Germinal center (tissue), 1 donor: Measurements from ENCODE around the gene NKTR.

Experiments
- DNase-seq: peaks from one replicate; pipeline ENCODE4 v3.0.0; 2012; ENCODE audit warnings: mixed read lengths, low spot score

NKTR gene

GRCh38 chr3:42662037-42662812, 61.7 kb downstream of the NKTR start:
- DNase-seq = no peak

DNA sequence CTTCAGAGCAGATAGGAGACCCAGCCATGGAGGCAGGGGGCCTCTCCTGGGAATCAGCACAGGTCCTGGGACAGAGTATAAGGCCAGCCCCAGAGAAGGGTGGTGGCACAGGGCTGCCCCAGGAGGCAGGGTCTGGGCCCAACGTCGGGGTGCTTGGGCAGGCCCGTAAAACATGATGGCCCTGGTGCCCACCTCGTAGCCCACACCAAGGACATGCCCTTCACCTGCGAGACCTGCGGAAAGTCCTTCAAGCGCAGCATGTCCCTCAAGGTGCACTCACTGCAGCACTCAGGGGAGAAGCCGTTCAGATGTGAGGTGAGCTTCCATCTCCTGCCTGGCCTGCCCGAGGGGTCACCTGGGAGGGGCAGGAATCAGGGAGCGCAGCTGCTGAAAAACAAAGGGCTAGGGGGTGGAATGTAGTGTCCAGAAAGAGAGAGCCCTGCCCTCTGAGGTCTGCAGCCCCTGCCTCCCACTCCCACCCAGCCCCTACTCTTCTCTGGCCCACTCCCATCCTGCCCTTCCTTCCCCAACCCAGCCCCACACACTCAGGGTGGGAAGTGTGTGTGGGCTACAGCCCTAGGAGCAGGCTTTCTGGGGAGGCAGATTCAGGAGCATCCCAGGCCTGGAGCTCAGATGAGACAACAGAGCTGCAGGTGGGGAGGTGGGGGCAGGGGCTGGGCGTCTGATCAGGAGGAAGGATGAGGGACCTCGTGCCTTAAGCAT, 62.5 kb downstream of the NKTR start:
- no peak for DNase-seq

DNA sequence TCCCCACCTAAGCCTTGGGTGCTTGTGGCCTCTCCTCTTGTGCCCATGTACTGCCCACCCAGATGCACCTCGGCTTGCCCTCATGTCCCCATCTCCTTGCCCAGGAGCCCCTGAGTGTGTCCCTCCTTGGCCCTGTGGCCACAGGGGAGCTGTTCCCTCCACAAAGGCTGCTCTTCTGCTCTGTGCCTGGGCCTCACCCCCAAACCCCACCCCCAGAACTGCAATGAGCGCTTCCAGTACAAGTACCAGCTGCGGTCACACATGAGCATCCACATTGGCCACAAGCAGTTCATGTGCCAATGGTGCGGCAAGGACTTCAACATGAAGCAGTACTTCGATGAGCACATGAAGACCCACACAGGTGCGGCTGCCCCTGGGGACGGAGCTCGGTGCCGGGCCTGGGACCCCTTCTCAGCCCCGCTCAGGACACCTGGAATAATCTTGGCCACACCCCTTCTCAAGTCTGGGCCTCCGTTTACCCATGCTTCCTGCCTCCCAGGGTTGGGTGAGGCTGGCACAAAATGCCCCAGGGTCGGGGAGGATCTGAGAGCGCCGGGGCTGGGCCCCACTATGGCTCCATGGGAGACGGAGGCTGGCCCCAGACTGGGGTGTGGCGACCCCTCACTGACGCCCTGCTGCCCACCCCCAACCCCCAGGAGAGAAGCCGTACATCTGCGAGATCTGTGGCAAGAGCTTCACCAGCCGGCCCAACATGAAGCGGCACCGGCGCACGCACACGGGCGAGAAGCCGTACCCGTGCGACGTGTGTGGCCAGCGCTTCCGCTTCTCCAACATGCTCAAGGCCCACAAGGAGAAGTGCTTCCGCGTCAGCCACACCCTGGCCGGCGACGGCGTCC, 63.3 kb downstream of the NKTR start:
- peak; percentile 90 for DNase-seq

DNA sequence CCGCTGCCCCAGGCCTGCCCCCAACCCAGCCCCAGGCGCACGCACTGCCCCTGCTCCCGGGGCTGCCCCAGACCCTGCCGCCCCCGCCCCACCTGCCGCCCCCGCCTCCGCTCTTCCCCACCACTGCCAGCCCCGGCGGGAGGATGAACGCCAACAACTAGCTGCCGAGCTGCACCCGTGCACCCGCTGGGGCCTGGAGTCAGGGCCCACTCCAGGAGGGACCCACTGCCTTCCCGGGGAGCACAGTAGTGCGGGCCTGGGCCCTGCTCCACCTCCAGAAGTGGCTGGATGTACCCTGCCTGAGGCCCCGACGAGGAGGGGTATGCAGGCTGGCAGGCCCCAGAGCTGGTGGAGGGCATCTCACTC, 63.9 kb downstream of the NKTR start:
- DNase-seq = no peak

GRCh38 chr3:42665050-42665878, 64.8 kb downstream of the NKTR start:
- no peak for DNase-seq

DNA sequence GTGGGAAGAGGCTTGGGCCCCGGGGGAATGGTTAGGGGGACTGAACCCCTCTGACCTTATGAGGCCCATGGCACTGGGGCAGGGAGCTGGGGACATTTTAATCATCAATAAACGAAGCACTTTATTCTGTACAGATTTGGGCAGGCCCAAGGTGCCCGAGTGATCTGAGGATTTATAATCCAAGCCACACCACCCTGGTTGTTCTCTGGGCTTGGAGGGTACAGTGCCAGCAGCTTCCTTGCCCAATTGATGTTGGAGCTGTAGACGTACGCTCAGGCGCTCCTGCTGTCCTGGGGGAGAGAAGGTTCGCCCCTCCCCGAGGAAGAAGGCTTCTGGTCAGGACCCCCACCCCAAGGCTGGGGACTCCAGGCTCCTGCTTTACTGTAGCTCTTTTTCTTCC, 65.5 kb downstream of the NKTR start:
- DNase-seq = no peak

DNA sequence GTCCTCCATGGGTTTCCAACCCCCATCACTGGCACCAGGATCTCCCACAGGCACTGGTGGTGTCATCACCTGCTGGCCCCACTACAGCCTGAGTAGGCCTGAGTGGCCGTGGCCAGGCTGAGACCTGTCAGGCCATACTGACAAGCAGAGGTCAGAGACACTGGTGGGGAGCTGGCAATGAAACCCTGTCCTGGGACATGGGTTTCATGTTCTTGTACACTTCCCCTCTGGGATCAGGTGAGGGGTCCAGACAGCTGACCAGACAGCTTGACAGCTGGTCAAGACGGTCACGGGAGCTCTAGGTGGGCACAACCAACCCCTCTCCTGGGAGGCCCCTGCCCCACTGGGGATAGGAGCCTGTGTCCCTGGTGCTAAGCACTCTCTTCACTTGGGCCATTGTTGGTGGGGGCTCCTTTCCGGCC, 66.1 kb downstream of the NKTR start:
- no peak for DNase-seq

- DNase-seq = no peak
These were observed 66.6 kb downstream of the NKTR start for GRCh38 chr3:42667096-42667522.

GRCh38 chr3:42667523-42668412, 67.3 kb downstream of the NKTR start:
- DNase-seq = no peak

DNA sequence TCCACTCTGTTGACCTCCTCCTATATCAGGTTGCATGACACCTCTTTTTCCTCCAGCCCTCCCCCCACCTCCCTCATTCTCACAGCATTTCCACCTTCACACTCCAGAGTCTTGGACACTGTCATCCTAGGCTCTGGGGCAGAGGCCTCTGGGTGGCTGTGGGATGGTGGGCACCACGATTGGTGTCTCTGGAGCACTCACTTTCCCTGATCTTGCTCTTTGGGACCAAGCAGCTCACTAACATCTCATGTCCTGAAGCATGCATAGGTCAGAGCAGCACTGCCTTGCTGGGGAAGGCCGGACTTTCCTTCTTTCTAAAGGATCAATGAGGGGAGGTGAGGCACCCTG, 67.9 kb downstream of the NKTR start:
- no peak for DNase-seq

DNA sequence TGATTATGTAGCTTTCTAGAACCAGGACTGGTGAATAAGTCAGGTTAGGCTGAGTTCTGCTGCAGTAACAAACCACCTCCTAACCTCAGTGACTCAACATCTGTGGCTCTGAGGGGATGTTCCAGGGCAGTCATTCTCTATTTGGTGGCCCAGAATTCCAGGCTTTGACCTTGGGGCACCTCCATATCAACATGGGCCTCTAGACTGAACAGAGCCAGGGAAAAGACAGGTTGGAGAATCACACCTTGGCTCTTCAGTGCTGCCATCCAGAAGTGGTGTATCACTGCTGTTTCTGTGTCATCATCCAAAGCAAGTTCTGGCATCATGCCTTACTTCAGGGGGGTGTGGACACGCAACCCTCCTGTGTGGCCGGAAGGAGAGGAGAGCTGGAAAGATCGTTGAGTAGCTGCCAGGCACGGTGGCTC, 68.3 kb downstream of the NKTR start:
- DNase-seq = no peak

GRCh38 chr3:42670051-42670576, 69.6 kb downstream of the NKTR start:
- DNase-seq = no peak

- DNase-seq = no peak
These were observed 70.2 kb downstream of the NKTR start for GRCh38 chr3:42670670-42671069.

DNA sequence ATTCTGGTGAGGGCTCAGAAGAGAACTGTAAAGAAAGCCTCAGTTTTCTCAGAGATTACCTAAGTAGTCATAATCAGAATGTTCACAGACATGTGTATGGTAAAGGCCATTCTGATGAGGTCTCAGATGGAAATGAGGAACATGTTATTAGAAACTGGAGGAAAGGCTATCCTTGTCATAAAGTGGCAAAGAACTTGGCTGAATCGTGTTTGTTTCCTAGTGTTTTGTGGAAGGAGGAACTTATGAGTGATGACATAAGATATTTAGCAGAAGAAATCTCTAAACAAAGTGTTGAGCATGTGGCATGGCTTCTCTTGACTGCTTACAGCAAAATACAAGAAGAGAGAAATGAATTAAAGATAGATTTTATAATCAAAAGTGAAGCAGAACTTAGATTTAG, 72.0 kb downstream of the NKTR start:
- no peak for DNase-seq

- no peak for DNase-seq
These were observed 72.6 kb downstream of the NKTR start for GRCh38 chr3:42673082-42673481.

DNA sequence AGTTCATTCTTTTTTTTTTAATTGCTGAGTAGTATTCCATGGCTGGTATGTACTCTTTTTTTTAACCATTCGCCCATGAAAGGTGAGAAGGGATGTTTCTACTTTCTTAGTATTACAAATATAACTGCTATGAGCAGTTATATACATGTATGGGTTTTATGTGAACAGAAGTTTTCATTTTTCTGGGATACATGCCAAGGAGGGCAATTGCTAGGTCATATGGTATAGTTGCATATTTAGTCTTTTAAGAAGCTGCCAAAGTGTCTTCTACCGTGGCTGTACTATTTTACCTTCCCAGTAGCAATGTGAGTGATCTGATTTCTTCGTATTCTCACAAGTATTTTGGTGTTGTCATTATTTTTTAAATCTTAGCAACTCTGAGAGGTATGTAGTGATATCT, 73.7 kb downstream of the NKTR start:
- DNase-seq = no peak

DNA sequence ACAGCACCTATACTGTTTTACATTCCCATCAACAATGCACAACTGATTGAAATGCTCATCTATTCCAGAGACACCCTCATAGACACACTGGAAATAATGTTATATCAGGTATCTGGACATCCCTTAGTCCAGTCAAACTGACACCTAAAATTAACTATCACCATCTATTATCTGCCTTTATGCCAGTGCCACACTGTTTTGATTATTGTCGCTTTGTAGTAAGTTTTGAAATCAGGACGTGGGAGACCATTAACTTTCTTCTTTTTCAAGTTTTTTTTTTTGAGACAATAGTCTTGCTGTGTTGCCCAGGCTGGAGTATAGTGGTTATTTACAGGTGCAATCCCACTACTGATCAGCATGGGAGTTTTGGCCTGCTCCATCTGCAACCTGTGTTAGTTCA, 75.4 kb downstream of the NKTR start:
- no peak for DNase-seq

DNA sequence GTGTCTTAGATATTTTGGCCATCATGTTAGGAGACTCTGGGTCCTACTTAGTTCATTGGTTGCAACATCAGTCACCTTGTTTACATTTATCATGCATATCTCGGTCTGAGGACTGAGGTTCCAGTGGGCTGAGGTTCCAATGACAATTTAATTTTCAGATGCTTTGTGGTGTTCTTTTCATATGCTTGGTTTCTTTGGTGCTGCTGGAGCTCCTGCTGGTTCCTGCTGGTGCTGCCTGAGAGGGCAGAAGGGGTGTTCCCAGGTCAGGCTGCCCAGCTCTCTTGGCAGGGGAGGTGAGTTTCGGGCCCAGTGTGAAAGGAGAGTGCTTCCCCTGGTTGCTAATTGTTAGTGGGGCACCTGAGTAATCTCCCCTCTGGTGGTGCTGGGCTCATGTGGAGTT, 78.0 kb downstream of the NKTR start:
- DNase-seq = no peak

DNA sequence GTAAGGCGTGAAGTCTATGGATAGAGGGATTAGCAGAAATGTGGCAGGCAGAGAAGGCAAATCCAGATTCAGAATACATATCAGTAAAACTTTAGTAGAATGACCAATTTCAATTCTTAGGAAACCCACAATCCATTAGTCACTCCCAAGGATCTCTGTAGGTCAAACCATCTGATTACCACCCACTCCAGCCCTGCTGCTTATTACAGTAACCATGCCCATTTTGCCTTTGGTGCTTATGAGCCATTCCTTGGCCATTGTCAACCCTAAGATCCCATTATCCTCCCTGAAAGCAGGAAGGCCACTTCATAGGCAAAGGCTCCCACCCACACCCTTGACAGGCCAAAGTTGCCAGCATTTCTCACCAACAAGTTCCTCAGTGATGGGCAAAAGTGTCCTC, 79.8 kb downstream of the NKTR start:
- DNase-seq = no peak

DNA sequence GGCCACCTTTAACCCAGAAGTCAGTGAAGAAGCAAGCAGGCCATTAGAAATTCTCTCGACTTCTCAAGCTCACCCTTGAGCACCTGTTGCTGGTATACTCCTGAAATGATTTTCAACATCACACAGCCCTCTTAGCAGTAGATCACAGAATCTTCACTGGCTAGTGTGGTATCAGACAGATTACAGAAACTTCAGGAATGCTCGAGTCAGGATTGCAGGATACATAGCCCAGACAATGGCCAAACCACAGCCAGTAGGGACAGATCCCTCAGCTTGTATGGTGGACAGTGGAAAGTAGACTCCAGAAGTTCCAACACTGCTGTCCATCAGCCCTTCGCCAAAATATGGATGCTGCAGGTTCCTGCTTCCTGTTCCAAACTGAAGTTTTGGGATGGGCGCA, 80.3 kb downstream of the NKTR start:
- no peak for DNase-seq
